K562 (cell line): Measurements from ENCODE around the gene AUNIP. TPM values are rescaled to one million over a fixed set of nuclear protein-coding genes. Genes with fewer than 3 reads are reported as not detected.

Experiments used
- ARNT ChIP-seq, 2 experiments: fragments of 450-650 bp; IDR thresholded peaks; 2 replicates each; pipeline ENCODE4 v1.6.1; 2016; ENCODE audit warnings: mild to moderate bottlenecking in 1 of 2
- BACH1 ChIP-seq: fragments of 200-800 bp; sonication (Bioruptor generic); IDR thresholded peaks from 2 replicates; pipeline ENCODE4 v1.6.1; 2016; ENCODE audit warnings: missing genetic modification characterization, missing compliant biosample characterization
- BMI1 ChIP-seq: fragments of 150-350 bp; IDR thresholded peaks from 2 replicates; pipeline ENCODE4 v1.6.1; 2014; ENCODE audit warnings: low read length
- KDM2B ChIP-seq: fragments of 250-450 bp; sonication (Bioruptor Pico); IDR thresholded peaks from 2 replicates; pipeline ENCODE4 v1.8.0; 2021; ENCODE audit warnings: mild to moderate bottlenecking, moderate library complexity
- KLF1 ChIP-seq: fragments of 450-650 bp; IDR thresholded peaks from 2 replicates; pipeline ENCODE4 v1.6.1; 2016; ENCODE audit warnings: missing genetic modification characterization, missing compliant biosample characterization
- MTF1 ChIP-seq: fragments of 250-450 bp; sonication (Bioruptor Pico); IDR thresholded peaks from 2 replicates; pipeline ENCODE4 v1.9.0; 2021; ENCODE audit warnings: moderate library complexity, mild to moderate bottlenecking, inconsistent platforms, borderline replicate concordance
- MYC ChIP-seq, 2 experiments: fragments of 250-450 bp in 1 of 2; sonication (Bioruptor Pico) in 1 of 2; IDR thresholded peaks; 2 replicates each; pipeline versions ENCODE4 v1.5.1 to v1.6.1; 2012 to 2021; ENCODE audit warnings: low read depth in 2 of 2, borderline replicate concordance in 1 of 2, improper control_type of control experiment in 1 of 2, low read length in 1 of 2, mild to moderate bottlenecking in 1 of 2, moderate library complexity in 1 of 2
- NONO ChIP-seq, 2 experiments: fragments of 200-400 bp in 1 of 2; fragments of 450-650 bp in 1 of 2; formaldehyde crosslinking in 1 of 2; IDR thresholded peaks; 2 replicates each; pipeline ENCODE4 v1.6.1; 2017; ENCODE audit warnings: low read depth in 2 of 2, mild to moderate bottlenecking in 2 of 2, moderate library complexity in 2 of 2, low read length in 1 of 2
- POLR2H ChIP-seq: IDR thresholded peaks from 2 replicates; pipeline ENCODE4 v1.6.1; 2016; ENCODE audit warnings: missing genetic modification characterization, low read depth, mild to moderate bottlenecking, control low read depth, missing compliant biosample characterization, moderate library complexity
- PRMT5 ChIP-seq: sonication (generic); formaldehyde crosslinking; IDR thresholded peaks from 2 replicates; pipeline ENCODE4 v1.5.0; 2020; ENCODE audit warnings: missing genetic modification reagents
- PURB ChIP-seq: sonication (generic); formaldehyde crosslinking; IDR thresholded peaks from 2 replicates; pipeline ENCODE4 v1.9.0; 2021; ENCODE audit warnings: low read depth, mild to moderate bottlenecking, missing genetic modification reagents
- TARDBP ChIP-seq: fragments of 450-650 bp; IDR thresholded peaks from 2 replicates; pipeline ENCODE4 v1.6.1; 2016
- TFAM ChIP-seq: fragments of 250-450 bp; sonication (Bioruptor Pico); conservative IDR thresholded peaks from 2 replicates; pipeline ENCODE4 v1.5.0; 2021; ENCODE audit warnings: mild to moderate bottlenecking, moderate library complexity
- polyA plus RNA-seq, 8 experiments: library from polyadenylated mRNA; depleted of rRNA in 4 of 8; stranded (reverse) in 5 of 8; unstranded in 3 of 8; fragments of >200 nt; fragmentation: Nextera tagmentation in 2 of 8; fragmentation: Illumina TruSeq in 1 of 8; extraction: Ambion mirVana in 2 of 8; extraction: Trizol in 1 of 8; gene quantifications; 2 replicates each; pipeline versions ENCODE4 v1.2.1 to v1.2.3, GENCODE V29; 2011 to 2014; ENCODE audit warnings: inconsistent platforms in 1 of 8, missing spikeins in 1 of 8
- total RNA-seq, 7 experiments: library from RNA; depleted of rRNA in 6 of 7; stranded (reverse); fragments of >200 nt in 6 of 7; fragmentation: Illumina TruSeq in 2 of 7; extraction: Trizol in 2 of 7; gene quantifications; 2 replicates each; pipeline versions ENCODE4 v1.2.1 to v1.2.3, GENCODE V29; 2011 to 2021; ENCODE audit warnings: low replicate concordance in 1 of 7
- TF ChIP-seq, protein P1 (sequence below): fragments of 450-650 bp; IDR thresholded peaks from 2 replicates; pipeline ENCODE4 v1.6.1; 2016; ENCODE audit warnings: mild to moderate bottlenecking
- TF ChIP-seq, protein P2 (sequence below): fragments of 450-650 bp; IDR thresholded peaks from 2 replicates; pipeline ENCODE4 v1.6.1; 2014; ENCODE audit warnings: low read depth, mild to moderate bottlenecking, moderate library complexity, borderline replicate concordance
- TF ChIP-seq, protein P3 (sequence below): fragments of 450-650 bp; formaldehyde crosslinking; IDR thresholded peaks from 2 replicates; pipeline ENCODE4 v1.4.0; 2022; ENCODE audit warnings: missing genetic modification characterization
- TF ChIP-seq, protein P4 (sequence below): IDR thresholded peaks from 3 replicates; pipeline ENCODE4 v1.6.1; 2011; ENCODE audit warnings: borderline replicate concordance, mild to moderate bottlenecking; ENCODE audit not compliant: insufficient read length, insufficient read depth

AUNIP gene
- total and polyA plus RNA-seq, 9 of the 15 experiments (the other 6 are each of a cell fraction or from before 2014, with no cell fraction given), result 12.1 to 53.8 (median 47.1) TPM

DNA sequence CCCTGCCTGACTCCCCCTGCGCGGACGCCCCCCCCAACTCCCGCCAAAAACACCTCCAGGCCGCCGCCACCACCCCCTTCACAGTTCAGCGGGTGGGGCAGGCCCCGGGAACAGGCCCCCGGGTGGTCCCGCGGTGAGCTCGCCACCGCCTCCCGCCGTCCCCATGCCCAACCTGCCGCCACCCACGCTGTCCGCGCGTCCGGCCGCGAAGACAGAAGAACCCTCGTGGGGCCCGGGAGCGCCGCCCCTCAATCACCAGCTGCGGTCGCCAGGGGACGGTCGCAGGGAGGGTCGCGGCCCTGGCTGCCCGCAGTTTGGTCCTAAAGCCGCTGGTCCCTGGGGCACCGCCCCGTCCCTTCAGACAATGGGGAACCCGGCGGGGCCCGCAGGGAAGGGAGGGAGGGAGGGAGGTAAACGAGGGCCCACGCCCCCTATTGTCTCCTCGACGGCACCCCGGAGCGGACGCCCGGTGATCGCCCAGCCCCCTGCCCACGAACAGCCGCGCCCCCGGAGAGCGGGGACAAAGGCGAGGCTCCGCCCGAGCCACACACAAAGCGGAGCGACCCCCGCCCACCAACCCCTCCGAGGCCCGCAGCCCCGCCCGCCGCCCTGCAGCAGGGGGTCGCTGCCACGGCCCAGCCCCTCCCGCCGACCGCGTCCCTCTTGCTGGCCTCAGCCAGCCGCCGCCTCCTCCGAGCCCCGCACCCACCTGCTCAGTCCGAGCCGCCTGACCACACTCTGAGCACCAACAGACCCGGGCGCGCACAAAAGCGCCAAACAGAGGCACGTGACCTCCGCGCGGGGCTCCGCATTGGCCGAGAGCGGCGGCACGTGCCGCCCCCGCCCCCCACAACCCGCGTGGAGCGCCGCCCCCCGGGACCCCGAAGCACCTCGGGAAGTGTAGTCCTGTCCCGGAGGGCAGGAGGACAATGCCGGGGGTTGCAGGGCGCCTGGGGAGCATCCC, 46.7 kb upstream of the AUNIP start, which contains the start of gene STMN1 (continued):
- TF ChIP-seq BMI1 (no peak), KDM2B (CRISPR knock-in tag) (no peak), TFAM (no peak), PURB (CRISPR knock-in tag) (no peak), KLF1 (tag) (no peak), ARNT (IDR thresholded peaks at IDR 0.05) (no peak), POLR2H (tag) (peak; percentile 93), PRMT5 (CRISPR knock-in tag) (0 out of 2 replicates have a peak, but pooled peaks have one; percentile 11), NONO (IDR thresholded peaks at IDR 0.05; ENCODE audit: low read depth in 2 of 2, low read length in 1 of 2) (peak in 1 of 2 experiments; percentile 98; a peak in 2 of 4 replicates), MTF1 (CRISPR knock-in tag) (no peak), MYC (IDR thresholded peaks at IDR 0.05; ENCODE audit: low read depth, low read length) (peak; percentile 95), MYC (CRISPR knock-in tag; IDR thresholded peaks at IDR 0.05; ENCODE audit: borderline replicate concordance, low read depth) (no peak), TARDBP (no peak), BACH1 (no peak)
- TF ChIP-seq, protein P1, sequence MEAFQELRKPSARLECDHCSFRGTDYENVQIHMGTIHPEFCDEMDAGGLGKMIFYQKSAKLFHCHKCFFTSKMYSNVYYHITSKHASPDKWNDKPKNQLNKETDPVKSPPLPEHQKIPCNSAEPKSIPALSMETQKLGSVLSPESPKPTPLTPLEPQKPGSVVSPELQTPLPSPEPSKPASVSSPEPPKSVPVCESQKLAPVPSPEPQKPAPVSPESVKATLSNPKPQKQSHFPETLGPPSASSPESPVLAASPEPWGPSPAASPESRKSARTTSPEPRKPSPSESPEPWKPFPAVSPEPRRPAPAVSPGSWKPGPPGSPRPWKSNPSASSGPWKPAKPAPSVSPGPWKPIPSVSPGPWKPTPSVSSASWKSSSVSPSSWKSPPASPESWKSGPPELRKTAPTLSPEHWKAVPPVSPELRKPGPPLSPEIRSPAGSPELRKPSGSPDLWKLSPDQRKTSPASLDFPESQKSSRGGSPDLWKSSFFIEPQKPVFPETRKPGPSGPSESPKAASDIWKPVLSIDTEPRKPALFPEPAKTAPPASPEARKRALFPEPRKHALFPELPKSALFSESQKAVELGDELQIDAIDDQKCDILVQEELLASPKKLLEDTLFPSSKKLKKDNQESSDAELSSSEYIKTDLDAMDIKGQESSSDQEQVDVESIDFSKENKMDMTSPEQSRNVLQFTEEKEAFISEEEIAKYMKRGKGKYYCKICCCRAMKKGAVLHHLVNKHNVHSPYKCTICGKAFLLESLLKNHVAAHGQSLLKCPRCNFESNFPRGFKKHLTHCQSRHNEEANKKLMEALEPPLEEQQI, result no peak
- TF ChIP-seq, protein P2, sequence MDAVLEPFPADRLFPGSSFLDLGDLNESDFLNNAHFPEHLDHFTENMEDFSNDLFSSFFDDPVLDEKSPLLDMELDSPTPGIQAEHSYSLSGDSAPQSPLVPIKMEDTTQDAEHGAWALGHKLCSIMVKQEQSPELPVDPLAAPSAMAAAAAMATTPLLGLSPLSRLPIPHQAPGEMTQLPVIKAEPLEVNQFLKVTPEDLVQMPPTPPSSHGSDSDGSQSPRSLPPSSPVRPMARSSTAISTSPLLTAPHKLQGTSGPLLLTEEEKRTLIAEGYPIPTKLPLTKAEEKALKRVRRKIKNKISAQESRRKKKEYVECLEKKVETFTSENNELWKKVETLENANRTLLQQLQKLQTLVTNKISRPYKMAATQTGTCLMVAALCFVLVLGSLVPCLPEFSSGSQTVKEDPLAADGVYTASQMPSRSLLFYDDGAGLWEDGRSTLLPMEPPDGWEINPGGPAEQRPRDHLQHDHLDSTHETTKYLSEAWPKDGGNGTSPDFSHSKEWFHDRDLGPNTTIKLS, result peak; percentile 46; the same call in 1 of the 2 replicates
- TF ChIP-seq, protein P3, sequence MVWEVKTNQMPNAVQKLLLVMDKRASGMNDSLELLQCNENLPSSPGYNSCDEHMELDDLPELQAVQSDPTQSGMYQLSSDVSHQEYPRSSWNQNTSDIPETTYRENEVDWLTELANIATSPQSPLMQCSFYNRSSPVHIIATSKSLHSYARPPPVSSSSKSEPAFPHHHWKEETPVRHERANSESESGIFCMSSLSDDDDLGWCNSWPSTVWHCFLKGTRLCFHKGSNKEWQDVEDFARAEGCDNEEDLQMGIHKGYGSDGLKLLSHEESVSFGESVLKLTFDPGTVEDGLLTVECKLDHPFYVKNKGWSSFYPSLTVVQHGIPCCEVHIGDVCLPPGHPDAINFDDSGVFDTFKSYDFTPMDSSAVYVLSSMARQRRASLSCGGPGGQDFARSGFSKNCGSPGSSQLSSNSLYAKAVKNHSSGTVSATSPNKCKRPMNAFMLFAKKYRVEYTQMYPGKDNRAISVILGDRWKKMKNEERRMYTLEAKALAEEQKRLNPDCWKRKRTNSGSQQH, result peak; percentile 84; the same call in 1 of the 2 replicates
- TF ChIP-seq, protein P4, sequence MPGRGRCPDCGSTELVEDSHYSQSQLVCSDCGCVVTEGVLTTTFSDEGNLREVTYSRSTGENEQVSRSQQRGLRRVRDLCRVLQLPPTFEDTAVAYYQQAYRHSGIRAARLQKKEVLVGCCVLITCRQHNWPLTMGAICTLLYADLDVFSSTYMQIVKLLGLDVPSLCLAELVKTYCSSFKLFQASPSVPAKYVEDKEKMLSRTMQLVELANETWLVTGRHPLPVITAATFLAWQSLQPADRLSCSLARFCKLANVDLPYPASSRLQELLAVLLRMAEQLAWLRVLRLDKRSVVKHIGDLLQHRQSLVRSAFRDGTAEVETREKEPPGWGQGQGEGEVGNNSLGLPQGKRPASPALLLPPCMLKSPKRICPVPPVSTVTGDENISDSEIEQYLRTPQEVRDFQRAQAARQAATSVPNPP, result no peak
